ENCODE measurements around the gene IL25. TPM values are rescaled to one million over a fixed set of nuclear protein-coding genes. Genes with fewer than 3 reads are reported as not detected.

IL25 gene
- total and polyA plus RNA-seq, 2 experiments from 2014 or later: not detected

DNA sequence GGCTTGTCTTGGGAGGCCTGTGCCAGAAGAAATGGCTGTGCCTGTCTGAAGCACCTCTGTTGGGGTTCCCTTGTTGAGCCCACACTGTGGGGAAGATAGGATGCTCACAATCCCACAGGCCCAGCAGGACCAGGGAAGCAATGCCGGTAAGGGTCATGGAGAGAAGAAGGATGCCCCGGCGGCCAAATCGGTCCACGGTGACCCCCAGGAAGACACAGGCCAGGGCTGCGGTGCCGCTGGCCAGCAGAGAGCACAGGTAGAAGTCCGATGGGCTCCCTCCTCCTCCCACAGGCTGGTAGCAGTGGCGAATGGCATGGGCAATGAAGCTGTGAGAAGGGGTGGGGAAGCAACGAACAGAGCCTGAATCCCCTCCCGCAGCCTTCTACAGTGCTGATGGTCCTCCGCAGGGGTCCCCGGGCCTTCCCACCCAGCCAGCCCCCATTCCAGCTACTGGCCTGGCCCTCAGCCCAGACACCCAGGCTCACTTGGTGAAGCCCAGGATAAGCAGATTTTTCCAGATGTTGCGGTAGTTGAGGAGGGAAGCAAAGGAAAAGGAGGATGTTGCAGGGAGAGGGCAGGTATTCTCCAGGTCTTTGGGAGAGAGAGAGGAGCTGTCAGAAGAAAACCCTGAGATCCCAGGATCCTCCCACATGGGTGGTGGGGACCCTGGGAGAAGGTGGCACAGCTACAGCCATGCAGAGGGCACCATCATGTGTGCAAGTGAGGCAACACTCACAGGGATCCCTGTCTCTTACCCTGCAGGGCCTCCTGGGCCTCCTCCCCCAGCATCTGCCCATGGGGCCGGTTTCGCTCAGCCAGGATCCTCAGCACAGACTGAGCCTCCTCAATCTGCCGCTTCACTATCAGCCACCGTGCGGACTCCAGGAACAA lies 25.0 kb upstream of the IL25 start:
- Mint-ChIP-seq H3K4me3 (no peak overlapping the region), H3K36me3 (ENCODE audit: low read depth) (peaks cover 9% of the 10 kb centered on the region), H3K27me3 (ENCODE audit: insufficient read depth, low read depth, poor library complexity) (peaks cover 6% of the 10 kb centered on the region), H3K9me3 (no peaks in the 10 kb centered on the region; the same call in 2 of the 3 replicates), H3K27ac (no peak overlapping the region; the same call in 1 of the 2 replicates), H3K4me1 (peaks cover 17% of the 10 kb centered on the region)
- Histone ChIP-seq H3K4me1 (ENCODE audit: insufficient read depth) (peaks cover 15% of the 10 kb centered on the region), H3K4me2 (no peak overlapping the region), H3K27ac (ENCODE audit: low read depth) (no peak overlapping the region), H3K4me3 (no peak overlapping the region), H3K79me2 (replicated peaks; ENCODE audit: insufficient read depth) (no peaks in the 10 kb centered on the region), H2AFZ (no peak overlapping the region), H3F3A (replicated peaks; ENCODE audit: low read depth) (peaks cover 6% of the 10 kb centered on the region; the same call in 1 of the 2 replicates), H4K20me1 (replicated peaks; ENCODE audit: insufficient read depth) (peaks cover 5% of the 10 kb centered on the region; the same call in 1 of the 2 replicates), H3K9me2 (ENCODE audit: insufficient read depth) (no peaks in the 10 kb centered on the region), H3K36me3 (ENCODE audit: insufficient read depth) (no peaks in the 10 kb centered on the region), H3K27me3 (ENCODE audit: insufficient read depth) (peaks cover 15% of the 10 kb centered on the region)
- no peak for DNase-seq (ENCODE audit: low spot score)
- TF ChIP-seq JUNB (IDR thresholded peaks at IDR 0.05; ENCODE audit: unreplicated experiment): no peak
- no peak for TF ChIP-seq ZNF331 (CRISPR knock-in tag; IDR thresholded peaks at IDR 0.05; ENCODE audit: low read depth)
- TF ChIP-seq EZH2 (IDR thresholded peaks at IDR 0.05; ENCODE audit: low read depth, unreplicated experiment): no peak
- TF ChIP-seq ETS1 (IDR thresholded peaks at IDR 0.05): no peak
- TF ChIP-seq ZNF114 (CRISPR knock-in tag; IDR thresholded peaks at IDR 0.05): no peak
- TF ChIP-seq POLR2AphosphoS5 (IDR thresholded peaks at IDR 0.05; ENCODE audit: low read depth): no peak
- no peak for TF ChIP-seq NANOG (IDR thresholded peaks at IDR 0.05; ENCODE audit: borderline replicate concordance)
- TF ChIP-seq, protein P1, sequence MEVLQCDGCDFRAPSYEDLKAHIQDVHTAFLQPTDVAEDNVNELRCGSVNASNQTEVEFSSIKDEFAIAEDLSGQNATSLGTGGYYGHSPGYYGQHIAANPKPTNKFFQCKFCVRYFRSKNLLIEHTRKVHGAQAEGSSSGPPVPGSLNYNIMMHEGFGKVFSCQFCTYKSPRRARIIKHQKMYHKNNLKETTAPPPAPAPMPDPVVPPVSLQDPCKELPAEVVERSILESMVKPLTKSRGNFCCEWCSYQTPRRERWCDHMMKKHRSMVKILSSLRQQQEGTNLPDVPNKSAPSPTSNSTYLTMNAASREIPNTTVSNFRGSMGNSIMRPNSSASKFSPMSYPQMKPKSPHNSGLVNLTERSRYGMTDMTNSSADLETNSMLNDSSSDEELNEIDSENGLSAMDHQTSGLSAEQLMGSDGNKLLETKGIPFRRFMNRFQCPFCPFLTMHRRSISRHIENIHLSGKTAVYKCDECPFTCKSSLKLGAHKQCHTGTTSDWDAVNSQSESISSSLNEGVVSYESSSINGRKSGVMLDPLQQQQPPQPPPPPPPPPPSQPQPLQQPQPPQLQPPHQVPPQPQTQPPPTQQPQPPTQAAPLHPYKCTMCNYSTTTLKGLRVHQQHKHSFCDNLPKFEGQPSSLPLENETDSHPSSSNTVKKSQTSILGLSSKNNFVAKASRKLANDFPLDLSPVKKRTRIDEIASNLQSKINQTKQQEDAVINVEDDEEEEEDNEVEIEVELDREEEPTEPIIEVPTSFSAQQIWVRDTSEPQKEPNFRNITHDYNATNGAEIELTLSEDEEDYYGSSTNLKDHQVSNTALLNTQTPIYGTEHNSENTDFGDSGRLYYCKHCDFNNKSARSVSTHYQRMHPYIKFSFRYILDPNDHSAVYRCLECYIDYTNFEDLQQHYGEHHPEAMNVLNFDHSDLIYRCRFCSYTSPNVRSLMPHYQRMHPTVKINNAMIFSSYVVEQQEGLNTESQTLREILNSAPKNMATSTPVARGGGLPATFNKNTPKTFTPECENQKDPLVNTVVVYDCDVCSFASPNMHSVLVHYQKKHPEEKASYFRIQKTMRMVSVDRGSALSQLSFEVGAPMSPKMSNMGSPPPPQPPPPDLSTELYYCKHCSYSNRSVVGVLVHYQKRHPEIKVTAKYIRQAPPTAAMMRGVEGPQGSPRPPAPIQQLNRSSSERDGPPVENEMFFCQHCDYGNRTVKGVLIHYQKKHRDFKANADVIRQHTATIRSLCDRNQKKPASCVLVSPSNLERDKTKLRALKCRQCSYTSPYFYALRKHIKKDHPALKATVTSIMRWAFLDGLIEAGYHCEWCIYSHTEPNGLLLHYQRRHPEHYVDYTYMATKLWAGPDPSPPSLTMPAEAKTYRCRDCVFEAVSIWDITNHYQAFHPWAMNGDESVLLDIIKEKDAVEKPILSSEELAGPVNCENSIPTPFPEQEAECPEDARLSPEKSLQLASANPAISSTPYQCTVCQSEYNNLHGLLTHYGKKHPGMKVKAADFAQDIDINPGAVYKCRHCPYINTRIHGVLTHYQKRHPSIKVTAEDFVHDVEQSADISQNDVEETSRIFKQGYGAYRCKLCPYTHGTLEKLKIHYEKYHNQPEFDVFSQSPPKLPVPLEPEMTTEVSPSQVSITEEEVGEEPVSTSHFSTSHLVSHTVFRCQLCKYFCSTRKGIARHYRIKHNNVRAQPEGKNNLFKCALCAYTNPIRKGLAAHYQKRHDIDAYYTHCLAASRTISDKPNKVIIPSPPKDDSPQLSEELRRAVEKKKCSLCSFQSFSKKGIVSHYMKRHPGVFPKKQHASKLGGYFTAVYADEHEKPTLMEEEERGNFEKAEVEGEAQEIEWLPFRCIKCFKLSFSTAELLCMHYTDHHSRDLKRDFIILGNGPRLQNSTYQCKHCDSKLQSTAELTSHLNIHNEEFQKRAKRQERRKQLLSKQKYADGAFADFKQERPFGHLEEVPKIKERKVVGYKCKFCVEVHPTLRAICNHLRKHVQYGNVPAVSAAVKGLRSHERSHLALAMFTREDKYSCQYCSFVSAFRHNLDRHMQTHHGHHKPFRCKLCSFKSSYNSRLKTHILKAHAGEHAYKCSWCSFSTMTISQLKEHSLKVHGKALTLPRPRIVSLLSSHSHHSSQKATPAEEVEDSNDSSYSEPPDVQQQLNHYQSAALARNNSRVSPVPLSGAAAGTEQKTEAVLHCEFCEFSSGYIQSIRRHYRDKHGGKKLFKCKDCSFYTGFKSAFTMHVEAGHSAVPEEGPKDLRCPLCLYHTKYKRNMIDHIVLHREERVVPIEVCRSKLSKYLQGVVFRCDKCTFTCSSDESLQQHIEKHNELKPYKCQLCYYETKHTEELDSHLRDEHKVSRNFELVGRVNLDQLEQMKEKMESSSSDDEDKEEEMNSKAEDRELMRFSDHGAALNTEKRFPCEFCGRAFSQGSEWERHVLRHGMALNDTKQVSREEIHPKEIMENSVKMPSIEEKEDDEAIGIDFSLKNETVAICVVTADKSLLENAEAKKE (CRISPR knock-in tag; IDR thresholded peaks at IDR 0.05): no peak
- TF ChIP-seq CREB1 (CRISPR knock-in tag; IDR thresholded peaks at IDR 0.05; ENCODE audit: low read depth): no peak
- TF ChIP-seq REST (IDR thresholded peaks at IDR 0.05; ENCODE audit: unreplicated experiment): no peak
- TF ChIP-seq EZH2phosphoT487 (IDR thresholded peaks at IDR 0.05; ENCODE audit: unreplicated experiment): no peak
- TF ChIP-seq STAT1 (IDR thresholded peaks at IDR 0.05; ENCODE audit: unreplicated experiment): no peak
- TF ChIP-seq, protein P2, sequence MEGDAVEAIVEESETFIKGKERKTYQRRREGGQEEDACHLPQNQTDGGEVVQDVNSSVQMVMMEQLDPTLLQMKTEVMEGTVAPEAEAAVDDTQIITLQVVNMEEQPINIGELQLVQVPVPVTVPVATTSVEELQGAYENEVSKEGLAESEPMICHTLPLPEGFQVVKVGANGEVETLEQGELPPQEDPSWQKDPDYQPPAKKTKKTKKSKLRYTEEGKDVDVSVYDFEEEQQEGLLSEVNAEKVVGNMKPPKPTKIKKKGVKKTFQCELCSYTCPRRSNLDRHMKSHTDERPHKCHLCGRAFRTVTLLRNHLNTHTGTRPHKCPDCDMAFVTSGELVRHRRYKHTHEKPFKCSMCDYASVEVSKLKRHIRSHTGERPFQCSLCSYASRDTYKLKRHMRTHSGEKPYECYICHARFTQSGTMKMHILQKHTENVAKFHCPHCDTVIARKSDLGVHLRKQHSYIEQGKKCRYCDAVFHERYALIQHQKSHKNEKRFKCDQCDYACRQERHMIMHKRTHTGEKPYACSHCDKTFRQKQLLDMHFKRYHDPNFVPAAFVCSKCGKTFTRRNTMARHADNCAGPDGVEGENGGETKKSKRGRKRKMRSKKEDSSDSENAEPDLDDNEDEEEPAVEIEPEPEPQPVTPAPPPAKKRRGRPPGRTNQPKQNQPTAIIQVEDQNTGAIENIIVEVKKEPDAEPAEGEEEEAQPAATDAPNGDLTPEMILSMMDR (conservative IDR thresholded peaks at IDR 0.05; ENCODE audit: low read depth in 2 of 2): no peak
- no peak for ATAC-seq

All from GM23338 (cell line).